ENCODE data around the gene SCYGR1. TPM values are rescaled to one million over a fixed set of nuclear protein-coding genes. Genes with fewer than 3 reads are reported as not detected.

The SCYGR1 gene
- total RNA-seq, 2 experiments from 2014 or later: not detected

DNA sequence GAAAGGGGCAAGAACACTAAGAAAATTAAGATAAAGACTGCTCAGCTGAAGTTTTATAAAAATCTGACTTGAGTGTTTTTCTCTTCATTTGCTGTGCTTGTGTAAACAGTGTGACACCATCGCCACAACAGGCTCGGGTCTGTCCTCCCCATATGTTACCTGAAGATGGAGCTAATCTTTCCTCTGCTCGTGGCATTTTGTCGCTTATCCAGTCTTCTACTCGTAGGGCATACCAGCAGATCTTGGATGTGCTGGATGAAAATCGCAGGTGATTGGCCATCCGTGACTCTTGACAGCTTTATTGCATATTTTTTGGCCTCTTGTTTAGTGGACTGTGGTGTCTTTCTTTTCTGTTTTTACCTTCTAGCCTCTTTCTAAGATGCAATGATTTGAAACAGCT is 40.6 kb downstream of the SCYGR1 start:
- no peak for DNase-seq

DNA sequence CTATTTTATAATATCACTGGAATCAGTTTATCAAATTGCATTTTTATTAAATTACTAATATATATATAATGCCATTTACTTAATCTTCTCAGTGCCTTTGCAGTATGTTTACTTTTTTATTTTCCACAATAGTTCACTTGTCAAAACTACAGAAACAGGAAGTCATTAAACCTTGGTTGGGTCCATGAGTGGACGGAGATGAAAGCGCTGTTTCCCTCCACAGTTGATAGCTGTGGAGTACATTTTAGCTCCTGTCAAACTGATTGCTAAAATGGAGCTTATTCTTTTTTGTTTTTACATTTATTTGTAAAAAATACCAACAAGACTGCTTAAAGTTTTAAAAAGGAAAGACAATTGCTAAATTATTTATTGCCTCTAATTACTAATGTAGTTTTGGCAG is 43.5 kb downstream of the SCYGR1 start:
- Mint-ChIP-seq H3K9me3 (ENCODE audit: low read depth) (no peaks in the 10 kb centered on the region), H3K27me3 (no peaks in the 10 kb centered on the region), H3K4me3 (no peak overlapping the region), H3K4me1 (no peaks in the 10 kb centered on the region), H3K36me3 (peaks cover 15% of the 10 kb centered on the region), H3K27ac (no peak overlapping the region)
- CTCF ChIA-PET: no interaction called here
- no peak for DNase-seq
- ATAC-seq: no peak

More for the DNA sequence above, 40.6 kb downstream of the SCYGR1 start:
- ATAC-seq: no peak
- H3K27me3 Mint-ChIP-seq: no peaks in the 10 kb centered on the region
- peaks cover 2% of the 10 kb centered on the region for H3K4me1 Mint-ChIP-seq
- no peak overlapping the region for H3K4me3 Mint-ChIP-seq
- no peak overlapping the region for H3K27ac Mint-ChIP-seq
- CTCF ChIA-PET: no interaction called here
- no peaks in the 10 kb centered on the region for H3K9me3 Mint-ChIP-seq (ENCODE audit: low read depth)
- H3K36me3 Mint-ChIP-seq: peaks cover 14% of the 10 kb centered on the region

DNA sequence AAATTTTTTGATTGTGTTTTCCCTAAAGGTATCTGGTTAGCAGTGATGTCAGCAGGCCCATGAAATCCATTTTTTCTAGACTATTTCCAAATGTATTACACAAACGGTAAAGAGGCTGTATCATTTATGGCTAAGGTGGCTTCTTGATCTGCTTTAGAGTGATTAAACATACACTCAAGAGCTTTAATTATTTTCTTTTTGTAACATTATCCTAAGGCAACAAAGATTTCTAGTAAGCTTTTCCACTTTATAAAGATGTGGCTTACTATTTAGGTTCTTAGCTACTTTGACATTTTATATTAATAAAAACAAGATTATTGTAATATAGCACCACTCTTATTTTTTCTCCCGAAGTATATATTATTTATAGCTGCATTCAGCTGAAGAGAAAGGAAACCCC is 46.2 kb downstream of the SCYGR1 start:
- Mint-ChIP-seq H3K36me3 (peaks cover 13% of the 10 kb centered on the region), H3K4me1 (no peaks in the 10 kb centered on the region), H3K27me3 (no peaks in the 10 kb centered on the region), H3K27ac (no peak overlapping the region), H3K9me3 (ENCODE audit: low read depth) (no peaks in the 10 kb centered on the region), H3K4me3 (no peak overlapping the region)
- CTCF ChIA-PET: no interaction called here
- ATAC-seq (no peak), DNase-seq (no peak)

DNA sequence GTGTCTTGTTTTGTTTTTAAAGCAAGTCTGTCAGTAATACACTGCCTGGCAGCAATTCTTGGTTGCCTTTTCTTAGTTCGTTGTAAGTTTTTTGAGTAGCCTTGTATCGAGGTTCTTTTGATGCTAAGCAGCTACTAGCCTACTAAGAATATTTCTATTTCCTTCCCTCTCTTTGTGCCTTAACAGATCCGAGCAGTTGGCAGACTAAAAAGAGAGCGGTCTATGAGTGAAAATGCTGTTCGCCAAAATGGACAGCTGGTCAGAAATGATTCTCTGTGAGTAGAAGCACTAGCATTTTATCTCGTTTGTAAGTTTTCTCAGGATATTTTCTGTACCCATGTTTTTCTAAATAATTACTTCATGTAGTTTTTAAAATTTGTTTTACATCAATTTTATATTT is 47.6 kb downstream of the SCYGR1 start:
- H3K9me3 Mint-ChIP-seq (ENCODE audit: low read depth): no peaks in the 10 kb centered on the region

DNA sequence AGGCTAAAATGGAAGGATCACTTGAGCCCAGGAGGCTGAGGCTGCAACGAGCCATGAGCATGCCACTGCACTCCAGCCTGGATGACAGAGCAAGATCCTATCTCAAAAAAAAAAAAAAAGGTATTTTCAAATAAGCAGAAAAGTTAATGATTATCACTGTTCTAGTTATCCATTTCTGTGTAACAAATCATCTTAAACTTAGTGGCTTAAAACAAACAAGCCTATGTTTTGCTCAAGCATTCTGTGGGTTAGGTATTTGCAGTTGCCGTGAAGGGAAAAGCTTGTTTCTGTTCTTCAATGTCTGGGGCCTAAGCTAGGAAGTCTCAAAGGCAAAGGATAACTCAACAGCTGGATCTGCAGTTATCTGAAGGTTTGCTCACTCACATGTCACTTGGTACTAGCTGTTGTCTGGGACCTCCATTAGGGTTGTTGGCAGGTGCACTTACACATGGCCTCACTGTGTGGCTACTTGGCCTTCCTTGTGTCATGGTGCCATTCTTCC is 48.6 kb downstream of the SCYGR1 start:
- Mint-ChIP-seq H3K4me3 (no peak overlapping the region), H3K27ac (no peak overlapping the region), H3K4me1 (peaks cover 18% of the 10 kb centered on the region), H3K36me3 (peaks cover 31% of the 10 kb centered on the region), H3K27me3 (no peaks in the 10 kb centered on the region), H3K9me3 (ENCODE audit: low read depth) (no peaks in the 10 kb centered on the region)
- CTCF ChIA-PET: interaction anchor here (0.7 kb wide), 1 partner anchor 9 kb away, joined by 3 read pairs; no protein-coding TSS in a partner anchor
- DNase-seq (no peak), ATAC-seq (no peak)

More for the DNA sequence above, 47.6 kb downstream of the SCYGR1 start:
- H3K36me3 Mint-ChIP-seq: peaks cover 25% of the 10 kb centered on the region
- DNase-seq (no peak), ATAC-seq (no peak)
- no peaks in the 10 kb centered on the region for H3K27me3 Mint-ChIP-seq
- peaks cover 10% of the 10 kb centered on the region for H3K4me1 Mint-ChIP-seq
- CTCF ChIA-PET: no interaction called here
- H3K4me3 Mint-ChIP-seq: no peak overlapping the region
- no peak overlapping the region for H3K27ac Mint-ChIP-seq

Other genes with a start within 250 kb of the SCYGR1 start
- not detected for gene COL4A4, start 223.7 kb downstream of the SCYGR1 start, total RNA-seq
- gene COL4A3, start 223.3 kb downstream of the SCYGR1 start, total RNA-seq: not detected
- 10 to 100 TPM; 63.7 to 70.6 TPM for gene MFF, start 62.7 kb downstream of the SCYGR1 start, total RNA-seq
- gene TM4SF20, start 8.6 kb downstream of the SCYGR1 start, total RNA-seq: not detected
- gene AGFG1, start 84.2 kb upstream of the SCYGR1 start, total RNA-seq: 10 to 100 TPM; 56.4 to 94.9 TPM
- not detected for gene SCYGR2, start 210.9 kb upstream of the SCYGR1 start, total RNA-seq
- not detected for gene SCYGR3, start 226.9 kb upstream of the SCYGR1 start, total RNA-seq
- not detected for gene SCYGR4, start 229.5 kb upstream of the SCYGR1 start, total RNA-seq